GM12872 (cell line): ENCODE data around the gene ADPRH.

Experiments used
- TF ChIP-seq, protein P1 (sequence below): IDR thresholded peaks from 3 replicates; pipeline ENCODE4 v1.5.1; 2011; ENCODE audit warnings: low read depth, mild to moderate bottlenecking, low read length, moderate library complexity; ENCODE audit not compliant: insufficient read depth

ADPRH gene

DNA sequence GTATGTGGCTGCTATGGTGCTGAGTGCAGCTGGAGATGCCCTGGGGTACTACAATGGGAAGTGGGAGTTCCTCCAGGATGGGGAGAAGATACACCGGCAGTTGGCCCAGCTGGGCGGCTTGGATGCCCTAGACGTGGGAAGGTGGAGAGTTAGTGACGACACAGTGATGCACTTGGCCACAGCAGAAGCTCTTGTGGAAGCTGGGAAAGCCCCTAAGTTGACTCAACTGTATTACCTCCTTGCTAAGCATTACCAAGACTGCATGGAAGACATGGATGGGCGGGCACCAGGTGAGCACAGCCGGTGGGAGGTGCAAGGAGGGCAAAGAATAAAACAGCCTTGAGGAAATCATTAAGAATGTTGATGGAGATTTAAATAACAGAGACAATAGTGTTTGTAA, 2.9 kb downstream of the ADPRH start:
- TF ChIP-seq, protein P1, sequence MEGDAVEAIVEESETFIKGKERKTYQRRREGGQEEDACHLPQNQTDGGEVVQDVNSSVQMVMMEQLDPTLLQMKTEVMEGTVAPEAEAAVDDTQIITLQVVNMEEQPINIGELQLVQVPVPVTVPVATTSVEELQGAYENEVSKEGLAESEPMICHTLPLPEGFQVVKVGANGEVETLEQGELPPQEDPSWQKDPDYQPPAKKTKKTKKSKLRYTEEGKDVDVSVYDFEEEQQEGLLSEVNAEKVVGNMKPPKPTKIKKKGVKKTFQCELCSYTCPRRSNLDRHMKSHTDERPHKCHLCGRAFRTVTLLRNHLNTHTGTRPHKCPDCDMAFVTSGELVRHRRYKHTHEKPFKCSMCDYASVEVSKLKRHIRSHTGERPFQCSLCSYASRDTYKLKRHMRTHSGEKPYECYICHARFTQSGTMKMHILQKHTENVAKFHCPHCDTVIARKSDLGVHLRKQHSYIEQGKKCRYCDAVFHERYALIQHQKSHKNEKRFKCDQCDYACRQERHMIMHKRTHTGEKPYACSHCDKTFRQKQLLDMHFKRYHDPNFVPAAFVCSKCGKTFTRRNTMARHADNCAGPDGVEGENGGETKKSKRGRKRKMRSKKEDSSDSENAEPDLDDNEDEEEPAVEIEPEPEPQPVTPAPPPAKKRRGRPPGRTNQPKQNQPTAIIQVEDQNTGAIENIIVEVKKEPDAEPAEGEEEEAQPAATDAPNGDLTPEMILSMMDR = no peak

DNA sequence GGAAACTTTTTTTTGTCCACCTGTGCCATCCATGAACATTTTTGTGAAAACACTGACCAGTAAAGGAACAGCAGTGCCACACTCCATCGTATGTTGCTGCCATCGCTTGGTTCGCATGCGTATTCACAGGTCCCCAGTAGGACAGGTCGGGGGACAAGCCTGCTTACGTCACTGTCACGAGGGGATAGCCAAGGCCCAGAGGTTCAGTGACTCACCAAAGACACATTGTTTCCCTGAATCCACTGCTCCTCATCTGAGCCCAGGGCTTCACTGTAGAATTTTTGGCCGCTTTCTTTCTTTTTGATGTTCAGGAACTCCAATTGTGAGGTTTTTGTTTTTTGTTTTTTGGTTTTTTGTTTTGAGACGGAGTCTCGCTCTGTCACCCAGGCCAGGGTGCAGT, 5.9 kb downstream of the ADPRH start:
- TF ChIP-seq, protein P1 = no peak

DNA sequence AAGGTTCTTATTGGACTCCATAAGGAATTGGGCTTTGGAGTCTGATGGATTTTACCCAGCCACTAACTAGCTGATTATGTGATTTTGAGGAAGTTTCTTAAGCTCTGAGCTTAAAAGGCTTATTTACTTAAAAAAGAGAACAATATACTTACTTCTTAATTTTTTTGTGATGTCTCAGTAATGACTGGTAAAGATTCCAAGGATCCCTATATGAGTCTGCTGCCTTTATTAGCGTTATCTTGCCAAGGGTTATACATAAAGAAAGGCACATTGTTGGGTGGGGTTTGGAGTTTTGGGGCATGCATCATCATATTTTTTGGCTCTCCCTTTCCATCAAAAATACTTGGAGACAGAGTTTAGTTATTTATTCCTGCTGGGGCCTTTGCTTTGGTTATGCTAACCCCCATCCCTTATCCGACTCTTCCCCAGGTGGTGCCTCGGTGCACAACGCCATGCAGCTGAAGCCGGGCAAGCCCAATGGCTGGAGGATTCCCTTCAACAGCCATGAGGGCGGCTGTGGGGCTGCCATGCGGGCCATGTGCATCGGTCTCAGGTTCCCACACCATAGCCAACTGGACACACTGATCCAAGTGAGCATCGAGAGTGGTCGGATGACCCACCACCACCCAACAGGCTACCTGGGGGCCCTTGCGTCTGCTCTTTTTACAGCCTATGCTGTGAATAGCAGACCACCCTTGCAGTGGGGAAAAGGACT, 6.7 kb downstream of the ADPRH start:
- TF ChIP-seq, protein P1 = no peak

DNA sequence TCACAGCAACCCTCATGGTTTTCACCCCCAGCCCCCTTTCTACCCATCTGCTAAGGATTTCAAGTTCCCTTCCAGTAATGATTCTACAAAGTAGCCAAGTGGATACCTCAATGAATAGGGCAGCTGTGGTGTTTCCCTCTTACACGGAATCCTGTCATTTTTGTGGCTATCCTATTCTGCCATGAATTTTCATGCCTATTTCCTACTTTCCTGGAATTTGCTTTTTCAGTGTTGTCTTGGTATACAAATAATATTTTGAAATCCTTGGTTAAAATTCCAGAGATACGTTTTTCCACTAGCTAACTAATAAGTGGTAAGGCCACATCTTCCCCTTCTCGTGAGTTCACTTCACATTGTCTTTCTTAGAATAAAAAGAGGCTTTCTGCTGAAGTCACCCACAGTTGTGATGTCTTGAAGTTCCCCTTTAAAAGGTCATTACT, 7.5 kb downstream of the ADPRH start:
- TF ChIP-seq, protein P1 = no peak

DNA sequence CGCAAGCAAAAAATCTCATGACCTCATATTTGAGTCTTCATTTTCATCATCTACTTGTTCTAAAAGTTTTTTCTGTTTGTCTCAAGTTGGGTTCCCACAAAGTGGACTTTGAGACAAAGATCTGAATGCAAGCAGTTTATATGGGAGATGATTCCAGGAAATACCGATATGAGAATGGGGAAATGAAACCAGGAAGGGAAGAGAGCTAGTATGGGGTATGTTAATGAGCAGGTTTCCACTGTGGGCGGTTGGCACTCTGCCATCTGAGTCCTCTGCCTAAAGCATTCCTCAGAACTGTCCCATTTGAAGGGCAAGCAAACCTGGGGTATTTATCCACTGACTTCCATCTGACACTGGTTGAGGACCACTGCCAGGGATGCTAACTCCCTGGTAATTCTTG, 8.8 kb downstream of the ADPRH start:
- TF ChIP-seq, protein P1 = no peak

DNA sequence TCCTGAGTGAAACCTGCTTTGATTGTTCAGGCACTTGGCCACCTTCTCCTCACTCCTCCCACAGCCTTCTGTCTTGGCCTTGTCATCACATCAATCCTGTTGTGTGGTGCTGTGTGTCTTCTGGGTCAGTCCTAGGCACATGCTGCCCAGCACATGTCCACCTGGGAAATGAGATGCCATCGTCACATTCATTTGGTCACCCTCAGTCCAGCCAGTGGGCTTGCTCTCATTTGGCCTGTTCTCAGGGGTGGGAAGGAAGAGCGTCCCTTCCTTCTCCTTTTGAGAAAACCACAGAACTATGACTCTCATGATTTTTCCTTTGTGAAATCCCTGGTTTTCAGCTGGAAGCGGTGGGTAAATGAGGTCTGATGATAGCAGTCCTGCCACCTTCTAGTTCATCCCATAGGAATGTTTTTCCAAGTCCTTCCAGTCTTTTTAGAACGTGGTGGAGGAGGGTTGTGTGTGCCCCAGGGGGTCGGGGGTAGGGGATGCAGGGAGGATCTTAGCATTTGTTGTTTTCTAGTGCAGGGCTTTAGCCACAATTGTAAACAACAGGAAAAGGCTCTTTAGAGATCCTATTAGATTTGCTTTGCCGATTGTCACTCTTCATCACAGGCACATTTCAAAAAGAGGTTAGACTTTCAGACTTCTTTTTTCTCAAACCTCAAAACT, 9.9 kb downstream of the ADPRH start:
- TF ChIP-seq, protein P1 = no peak

DNA sequence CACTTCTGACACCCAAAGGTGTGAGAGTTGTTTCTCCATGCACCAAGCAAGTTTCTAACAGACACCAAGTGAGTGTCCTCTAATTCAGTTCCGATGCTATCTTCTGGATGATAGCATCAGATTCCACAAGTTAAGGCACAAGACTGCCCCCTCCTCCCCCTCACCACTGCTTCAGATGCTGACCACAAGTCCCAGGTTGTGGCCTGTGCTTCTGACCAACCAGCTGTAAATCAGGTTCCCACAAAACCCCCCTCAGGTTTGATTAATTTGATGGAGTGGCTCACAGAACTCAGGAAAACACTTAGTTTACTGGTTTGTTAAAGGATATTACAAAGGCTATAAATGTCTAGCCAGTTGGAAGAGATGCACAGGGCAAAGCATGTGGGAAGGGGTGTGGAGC, 11.4 kb downstream of the ADPRH start:
- TF ChIP-seq, protein P1 = no peak
